DMS79 treated with DMSO at 0.1 percent for 48 hours (cell line): Measurements from ENCODE around the gene TMEM108.
A peak's percentile ranks its signal among the peaks of the same experiment; 100 is the strongest.
"Not testable (repeated sequence)": the region's sequence is repeated elsewhere in the genome, so short reads cannot be mapped to it uniquely, and the experiment has no call there.

Experiments used
- DNase-seq: peaks from one replicate; lab custom pipeline; 2025; lab: John Stamatoyannopoulos, UW

Gene TMEM108

GRCh38 chr3:133038089-133038730, at the start of gene TMEM108:
Gene TMEM108 (plus strand): TSS chr3:133038391.
- DNase-seq, result peak; percentile 90

DNA sequence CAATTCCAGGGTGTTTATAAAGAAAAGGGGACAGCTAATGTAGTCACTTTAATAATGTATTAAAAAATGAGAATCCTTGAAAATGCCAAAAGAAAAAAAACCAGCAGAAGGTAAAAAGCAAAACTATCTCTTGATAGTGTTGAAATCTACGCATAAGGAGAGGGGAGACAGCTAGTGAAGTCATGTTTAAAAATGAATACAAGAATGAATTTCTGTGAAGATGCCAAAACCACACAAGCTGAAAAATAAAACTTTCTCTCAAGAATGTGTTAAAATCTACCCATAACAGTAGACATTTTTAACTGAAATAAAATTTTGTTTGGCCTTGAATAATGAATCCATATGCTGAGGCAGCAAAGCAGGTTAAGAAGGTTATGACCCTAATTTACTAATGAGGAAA, 42.2 kb upstream of the TMEM108 start:
- DNase-seq, result no peak

DNA sequence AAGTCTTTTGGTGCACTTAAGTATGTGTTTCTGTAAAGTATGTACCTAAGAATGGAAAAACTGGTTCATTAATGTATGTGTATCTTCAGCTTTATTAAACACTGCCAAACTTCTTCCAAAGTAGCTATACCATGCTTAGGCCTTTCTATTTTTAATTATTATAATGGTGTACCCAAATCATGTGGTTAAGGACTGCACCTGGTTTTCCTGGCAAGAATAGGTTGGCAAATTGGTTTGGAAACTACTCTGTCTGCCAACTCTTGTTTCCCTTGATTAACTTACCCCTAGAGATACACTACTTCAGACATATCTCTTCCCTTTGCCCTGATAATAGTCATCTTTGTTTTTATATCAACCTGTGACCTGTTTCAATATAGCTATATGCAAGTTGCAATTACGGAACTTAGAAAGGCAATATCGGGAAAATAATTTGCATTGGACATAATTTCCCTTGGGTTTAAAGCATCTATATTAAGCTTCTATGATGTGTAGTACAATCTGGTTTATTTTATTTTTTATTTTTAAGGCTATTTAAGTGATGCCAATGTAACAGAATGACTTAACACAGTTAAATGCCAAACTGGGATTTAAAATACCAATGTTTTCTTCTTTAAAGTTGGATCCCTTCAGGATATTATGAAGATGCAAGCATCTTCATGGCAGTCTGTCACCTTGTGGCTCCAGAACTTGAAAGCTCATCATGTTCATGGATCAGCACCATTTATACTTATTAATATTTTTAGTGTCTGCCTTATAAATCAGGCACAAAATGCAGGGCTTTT, 40.6 kb upstream of the TMEM108 start:
- DNase-seq, result peak; percentile 49

DNA sequence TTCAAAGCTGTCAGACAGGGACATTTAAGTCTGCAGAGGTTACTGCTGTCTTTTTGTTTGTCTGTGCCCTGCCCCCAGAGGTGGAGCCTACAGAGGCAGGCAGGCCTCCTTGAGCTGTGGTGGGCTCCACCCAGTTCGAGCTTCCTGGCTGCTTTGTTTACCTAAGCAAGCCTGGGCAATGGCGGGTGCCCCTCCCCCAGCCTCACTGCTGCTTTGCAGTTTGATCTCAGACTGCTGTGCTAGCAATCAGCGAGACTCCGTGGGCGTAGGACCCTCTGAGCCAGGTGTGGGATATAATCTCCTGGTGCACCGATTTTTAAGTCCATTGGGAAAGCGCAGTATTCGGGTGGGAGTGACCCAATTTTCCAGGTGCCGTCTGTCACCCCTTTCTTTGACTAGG, 33.2 kb upstream of the TMEM108 start:
- not testable (repeated sequence) for DNase-seq

DNA sequence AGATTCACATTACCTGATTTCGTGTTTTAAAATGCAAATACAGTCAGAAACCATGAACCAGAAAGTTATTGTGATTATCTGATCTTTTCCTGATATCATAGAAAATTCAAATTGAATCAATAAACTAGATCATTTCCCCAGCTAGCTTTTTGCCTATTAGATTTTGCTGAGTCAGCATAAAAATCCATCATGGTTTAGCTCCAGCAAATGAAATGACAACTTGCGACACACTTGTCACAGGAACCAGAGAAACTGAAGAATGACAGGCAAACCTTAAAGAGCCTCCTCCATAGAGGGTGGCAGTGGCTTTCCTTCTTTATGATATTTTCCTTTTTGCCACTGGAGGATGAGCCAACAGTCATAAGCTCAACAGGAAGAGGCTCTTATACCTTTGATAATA, 30.6 kb upstream of the TMEM108 start:
- no peak for DNase-seq

DNA sequence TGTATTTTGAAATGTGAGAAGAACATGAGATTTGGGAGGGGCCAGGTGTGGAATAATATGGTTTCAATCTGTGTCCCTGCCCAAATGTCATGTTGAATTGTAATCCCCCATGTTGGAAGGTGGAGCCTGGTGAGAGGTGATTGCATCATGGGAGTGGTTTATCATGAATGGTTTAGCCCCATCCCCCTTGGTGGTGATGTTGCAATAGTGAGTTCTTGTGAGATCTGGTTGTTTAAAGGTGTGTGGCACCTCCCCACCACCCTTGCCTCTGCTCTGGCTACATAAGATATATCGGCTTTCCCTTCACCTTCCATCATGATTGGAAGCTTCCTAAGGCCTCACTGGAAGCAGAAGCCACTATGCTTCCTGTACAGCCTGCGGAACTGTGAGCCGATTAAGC, 23.9 kb upstream of the TMEM108 start:
- no peak for DNase-seq

DNA sequence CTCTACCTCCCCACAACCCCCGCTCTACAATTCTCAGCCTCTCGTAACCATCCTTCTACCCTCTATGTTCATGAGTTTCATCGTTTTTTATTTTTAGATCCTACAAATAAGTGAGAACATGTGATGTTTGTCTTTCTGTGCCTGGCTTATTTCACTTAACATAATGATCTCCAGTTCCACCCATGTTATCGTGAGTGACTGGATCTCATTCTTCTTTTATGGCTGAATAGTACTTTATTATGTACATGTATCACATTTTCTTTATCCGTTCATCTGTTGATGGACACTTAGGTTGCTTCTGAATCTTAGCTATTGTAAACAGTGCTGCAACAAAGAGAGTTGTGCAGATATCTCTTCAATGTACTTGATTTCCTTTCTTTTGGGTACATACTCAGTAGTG, 22.6 kb upstream of the TMEM108 start:
- DNase-seq, result not testable (repeated sequence)

DNA sequence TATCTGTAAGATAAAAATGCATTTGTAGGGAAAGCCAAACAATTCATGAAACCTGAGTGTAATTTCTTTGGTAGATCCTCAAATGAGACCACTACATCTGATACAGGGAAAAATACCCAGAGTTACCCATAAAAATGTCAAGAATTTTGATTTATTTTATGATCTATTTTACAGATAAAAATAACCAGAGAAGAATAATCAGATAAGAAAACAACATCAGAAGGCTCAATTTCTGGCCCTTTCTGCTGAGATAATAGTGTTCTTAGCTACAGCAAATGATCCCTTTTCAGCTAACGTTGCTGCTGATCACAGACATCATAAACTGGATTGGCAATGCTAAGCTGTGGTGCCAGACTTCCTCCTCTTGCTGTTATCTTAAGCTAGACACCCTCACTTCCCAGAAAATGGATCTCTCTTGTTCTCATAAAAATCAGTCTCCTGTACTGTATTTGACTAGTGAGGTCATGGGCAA, 21.3 kb upstream of the TMEM108 start:
- no peak for DNase-seq

- no peak for DNase-seq
Observed at GRCh38 chr3:133018921-133019320, 19.3 kb upstream of the TMEM108 start.

- no peak for DNase-seq
Observed at GRCh38 chr3:133021206-133021605, 17.0 kb upstream of the TMEM108 start.

DNA sequence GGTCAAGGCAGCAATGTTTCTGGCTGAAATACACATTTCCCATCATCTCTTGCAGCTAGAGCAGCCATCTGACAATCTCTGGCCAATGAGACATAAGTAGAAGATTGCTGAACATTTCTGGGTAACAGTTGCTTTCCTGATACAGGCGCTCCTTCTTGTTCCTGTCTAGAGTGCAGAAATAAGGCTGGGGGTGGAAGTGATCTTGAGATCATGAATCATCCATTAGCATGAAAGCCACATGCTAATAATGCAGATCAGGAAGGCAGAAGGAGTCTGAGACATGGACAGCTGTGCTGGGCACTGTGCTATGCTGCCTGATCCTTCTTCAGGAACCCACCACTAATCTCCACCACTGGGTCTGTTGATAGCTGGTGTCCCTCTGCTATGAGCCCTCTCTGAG, 14.8 kb upstream of the TMEM108 start:
- DNase-seq, result no peak

DNA sequence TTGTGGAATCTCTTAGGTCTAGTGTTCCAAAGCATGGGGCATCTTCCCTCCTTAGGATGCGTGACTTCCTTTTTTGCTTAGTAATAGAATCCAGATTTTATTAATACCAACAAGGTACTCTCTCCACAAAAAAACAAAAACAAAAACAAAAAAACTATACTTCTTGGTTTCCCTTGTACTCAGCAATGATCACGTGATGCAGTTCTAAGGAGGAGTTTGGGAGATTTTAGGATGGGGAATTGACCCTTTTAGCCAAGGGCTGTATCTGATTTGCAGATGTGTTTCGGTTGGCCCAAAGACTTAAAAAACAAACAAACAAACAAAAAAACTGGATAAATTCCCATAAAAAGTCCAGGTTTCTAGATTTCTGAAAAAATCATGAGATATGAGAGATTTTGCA, 12.6 kb upstream of the TMEM108 start:
- no peak for DNase-seq

DNA sequence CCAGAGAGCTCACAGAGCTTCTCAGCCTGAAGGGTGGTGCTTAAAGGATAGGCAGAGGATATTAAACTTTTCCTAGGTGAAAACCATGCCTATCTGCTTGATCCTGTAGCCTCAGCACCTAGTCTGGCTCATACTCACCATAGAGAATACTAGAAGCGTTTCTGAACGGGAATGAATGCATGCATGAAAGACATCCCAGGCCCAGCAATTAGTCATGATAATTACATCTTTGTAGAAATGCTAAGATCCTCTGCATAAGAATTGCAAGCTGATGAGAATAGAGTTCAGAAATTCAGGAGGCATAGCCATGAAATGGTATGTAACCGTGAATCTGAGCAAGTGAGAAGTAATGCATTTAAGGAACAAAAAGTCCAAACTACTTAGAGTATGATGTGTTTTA, 5.9 kb upstream of the TMEM108 start:
- DNase-seq, result no peak

DNA sequence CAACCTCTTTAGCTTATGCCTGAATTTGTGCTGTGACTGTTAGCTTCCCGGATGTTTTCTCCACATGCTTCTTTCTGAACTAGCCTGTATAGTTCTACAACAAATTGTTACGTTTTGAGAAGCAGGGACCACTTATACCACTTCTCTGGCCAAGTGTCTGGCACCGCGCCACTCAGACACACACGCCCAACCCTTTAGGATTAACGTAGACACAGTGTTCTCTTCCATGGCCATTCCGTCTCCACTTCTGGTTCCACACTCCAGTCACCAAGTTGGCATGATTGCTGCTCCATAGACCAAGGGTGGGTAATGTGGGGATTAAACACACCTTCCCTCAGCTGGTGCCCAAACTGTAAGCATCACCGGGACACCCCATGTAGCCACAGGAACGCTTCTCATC, 755 bp upstream of the TMEM108 start:
- DNase-seq, result peak; percentile 91

DNA sequence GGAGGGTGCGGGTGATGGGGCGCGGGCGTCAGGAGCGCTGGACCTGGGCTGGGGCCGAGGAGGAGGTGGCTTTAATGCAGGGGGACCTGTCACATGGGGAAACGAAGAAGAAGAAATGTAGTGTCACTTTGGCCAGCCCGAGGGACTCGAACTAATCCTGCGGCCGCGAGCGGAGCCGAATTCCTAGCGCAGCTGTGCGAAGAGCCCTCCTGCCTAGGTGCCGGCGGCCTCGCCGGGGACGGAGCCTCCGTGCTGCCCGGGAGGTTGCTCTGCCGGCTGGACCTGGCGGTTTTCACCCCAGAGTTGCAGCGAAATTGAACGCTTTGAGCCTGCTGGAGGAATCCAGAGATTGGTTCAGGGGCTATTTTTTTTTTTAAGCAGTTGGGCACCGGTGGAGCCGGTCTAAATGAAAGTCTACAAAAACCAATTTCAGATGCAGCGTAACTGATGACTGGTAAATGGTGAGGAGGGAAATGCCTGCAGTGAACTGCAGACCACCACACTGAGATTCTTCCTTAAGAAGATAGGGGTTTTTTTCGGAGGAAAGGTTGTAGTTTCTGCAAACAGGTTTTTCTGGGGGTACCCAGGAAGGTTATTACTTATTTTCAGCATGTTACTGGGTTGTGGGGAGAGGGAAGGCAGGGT, 662 bp downstream of the TMEM108 start:
- DNase-seq, result peak; percentile 40

DNA sequence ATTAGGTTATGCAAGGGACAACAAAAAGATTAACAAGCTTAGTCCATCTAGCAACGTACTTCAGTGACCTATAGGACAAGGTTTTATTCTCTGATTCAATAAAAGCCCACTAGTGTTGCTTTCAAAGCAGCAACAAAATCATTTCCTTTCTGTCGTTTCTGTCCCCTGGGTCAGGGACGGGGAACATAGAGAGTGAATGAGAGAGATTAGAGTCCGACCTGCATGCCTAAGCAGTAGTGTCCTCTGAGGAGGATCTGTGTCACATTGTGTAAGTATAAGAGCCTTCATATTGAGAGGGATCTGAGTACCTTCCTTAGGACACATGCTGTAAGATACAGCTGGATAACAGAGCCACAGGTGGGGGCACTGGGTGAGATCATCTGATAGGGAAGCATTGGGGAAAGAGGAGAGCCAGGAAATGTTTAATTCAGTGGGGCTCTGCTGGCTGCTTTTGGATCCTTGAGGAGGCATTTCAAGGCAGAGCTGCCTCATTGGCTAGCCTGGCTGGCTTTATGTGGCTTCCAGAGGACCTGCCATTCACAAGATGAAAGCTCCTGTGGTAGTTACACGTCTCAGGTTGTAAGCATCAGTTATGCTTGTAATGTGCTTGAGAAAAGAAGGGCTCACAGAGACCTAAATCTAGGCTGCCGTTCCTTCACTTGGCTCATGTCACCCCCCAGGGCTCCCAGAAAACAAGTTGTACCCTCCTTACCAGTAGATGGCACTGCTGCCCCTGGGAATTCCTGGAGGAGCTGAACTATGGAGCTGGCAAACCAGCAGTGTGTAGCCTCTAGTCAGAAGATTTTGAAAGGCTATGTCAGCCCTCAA, 2.7 kb downstream of the TMEM108 start:
- peak; percentile 85 for DNase-seq

- DNase-seq, result no peak
Observed at GRCh38 chr3:133041524-133041829, 3.3 kb downstream of the TMEM108 start.

DNA sequence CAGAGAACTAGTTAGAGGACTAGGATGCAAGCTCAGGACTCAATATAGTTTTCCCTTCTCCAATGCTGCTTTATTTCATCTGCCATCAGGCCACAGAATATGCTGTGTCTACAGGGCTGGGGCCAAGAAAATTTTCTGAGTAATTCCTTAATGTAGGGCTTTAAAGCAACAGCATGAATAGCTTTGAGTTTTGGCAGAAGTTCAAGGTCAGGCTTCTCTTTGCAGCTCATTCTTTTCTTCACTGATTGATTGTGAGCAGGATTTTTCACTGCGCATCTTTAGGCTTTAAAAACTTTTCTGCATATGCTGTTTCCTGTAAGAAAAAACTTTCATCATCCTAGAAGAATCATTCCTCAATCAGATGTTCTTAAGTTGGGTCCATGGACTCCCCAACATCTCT, 4.6 kb downstream of the TMEM108 start:
- no peak for DNase-seq

DNA sequence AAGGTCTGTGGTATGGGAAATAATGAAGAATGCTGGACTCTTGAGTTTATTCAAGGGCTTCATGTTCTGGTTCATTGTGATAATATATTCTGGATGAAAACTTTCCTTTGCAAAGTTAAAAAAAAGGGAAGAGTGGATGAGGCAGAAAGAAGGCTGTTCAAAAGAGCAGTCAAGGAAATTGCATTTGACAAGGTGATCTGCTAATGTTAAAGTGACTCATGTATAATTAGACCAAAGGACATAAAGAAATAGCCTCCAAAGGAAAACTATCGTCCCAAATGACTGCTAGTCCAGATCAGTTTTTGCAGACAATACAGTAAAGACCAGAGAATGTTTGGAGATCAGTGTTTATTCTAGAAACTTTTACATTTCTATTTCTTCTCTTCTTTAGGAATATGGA, 9.8 kb downstream of the TMEM108 start:
- no peak for DNase-seq

DNA sequence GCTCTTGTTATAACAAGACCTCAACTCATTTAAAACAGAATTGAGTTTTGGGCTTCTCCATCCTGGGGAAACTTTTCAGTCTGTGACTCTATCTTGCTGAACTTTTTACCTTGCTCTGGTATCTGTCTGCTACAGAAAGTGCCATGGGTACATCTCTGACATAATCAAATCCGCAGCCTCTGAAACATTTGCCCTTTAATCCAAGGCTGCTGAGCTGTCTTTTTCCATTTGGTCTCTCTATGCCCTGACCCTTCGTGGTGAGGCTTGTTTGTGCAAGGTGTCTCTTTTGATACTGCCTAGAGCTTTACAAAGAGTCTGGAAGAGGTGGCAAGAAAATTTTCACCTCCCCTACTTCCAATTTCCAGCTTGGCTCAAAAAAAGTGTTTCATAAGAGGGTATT, 11.3 kb downstream of the TMEM108 start:
- no peak for DNase-seq

DNA sequence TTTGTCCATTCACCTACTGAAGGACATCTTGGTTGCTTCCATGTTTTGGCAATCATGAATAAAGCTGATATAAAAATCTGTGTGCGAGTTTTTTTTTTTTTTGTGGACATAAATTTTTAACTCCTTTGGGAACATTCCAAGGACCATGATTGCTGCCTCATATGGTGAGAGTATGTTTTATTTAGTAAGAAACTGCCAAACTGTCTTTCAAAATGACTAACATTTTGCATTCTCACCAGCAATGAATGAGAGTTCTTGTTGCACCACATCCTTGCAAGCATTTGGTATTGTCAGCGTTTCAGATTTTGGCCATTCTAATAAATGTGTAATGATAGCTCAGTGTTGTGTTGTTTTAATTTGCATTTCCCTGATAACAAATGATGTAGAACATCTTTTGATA, 12.7 kb downstream of the TMEM108 start:
- no peak for DNase-seq

DNA sequence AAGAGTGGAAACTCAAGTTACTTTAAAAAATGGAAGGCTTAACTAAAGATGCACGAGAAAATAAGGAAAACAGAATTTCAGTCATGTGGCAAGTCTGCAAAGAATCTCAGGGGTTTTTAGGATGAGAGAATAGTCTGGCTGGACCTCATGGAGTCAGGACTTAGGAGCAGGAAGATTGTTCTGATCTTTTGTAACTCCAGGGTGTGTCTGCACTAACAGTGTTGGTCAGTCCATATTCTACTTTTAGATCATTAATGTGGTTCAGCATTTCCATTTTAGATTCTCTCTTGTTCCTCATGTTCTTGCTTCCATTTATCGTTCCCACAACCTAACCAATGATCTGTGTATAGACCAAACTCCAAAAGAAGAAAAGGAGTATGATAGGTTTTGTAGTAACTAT, 15.3 kb downstream of the TMEM108 start:
- no peak for DNase-seq

GRCh38 chr3:133054586-133054985, 16.4 kb downstream of the TMEM108 start:
- no peak for DNase-seq
